Measurements from ENCODE around the gene GRIN2A. TPM values are rescaled to one million over a fixed set of nuclear protein-coding genes. Genes with fewer than 3 reads are reported as not detected.

Gene GRIN2A
- total RNA-seq, 1 donor from 2014 or later = 0.09 TPM

DNA sequence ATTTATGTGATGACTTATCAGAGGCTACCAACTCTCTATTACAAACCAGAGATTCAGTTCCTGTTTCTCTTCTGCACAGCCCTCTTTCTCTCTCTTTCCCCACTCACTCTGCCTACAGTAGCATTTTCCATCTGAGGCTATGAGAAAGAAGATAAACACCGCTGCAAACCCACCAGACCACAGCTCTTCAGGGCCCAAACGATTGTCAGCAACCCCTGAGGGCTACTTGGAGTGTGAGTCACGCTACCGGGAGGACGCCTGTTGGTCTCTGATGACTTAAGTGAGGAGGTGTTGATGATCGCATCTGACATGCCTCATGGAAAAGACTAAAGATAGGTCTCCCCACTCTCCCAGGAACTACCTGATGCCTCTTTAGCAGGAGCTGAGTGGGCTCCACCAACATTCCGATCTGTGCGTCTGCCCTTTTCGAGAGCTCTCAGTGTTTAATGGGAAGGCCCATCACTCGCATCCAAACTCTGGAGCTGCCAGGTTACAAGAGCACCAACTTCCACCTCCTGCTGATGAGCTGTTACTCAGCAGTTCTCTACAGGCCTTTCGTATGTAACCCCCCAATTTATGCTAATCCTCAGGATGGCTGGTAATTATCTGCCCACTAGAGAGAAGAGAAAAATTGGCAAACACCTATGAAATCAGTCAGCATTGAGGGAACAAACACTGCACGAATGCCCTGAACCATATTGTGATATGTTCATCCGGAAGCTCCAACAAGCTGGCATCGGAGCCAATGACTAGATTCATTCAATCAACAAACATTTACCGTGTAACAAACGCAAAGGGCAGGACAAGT, 9.2 kb downstream of the GRIN2A start:
- H3K36me3 ChIP-seq = no peaks in the 10 kb centered on the region
- DNase-seq (no peak), ATAC-seq (no peak)
- TF ChIP-seq, protein P1, sequence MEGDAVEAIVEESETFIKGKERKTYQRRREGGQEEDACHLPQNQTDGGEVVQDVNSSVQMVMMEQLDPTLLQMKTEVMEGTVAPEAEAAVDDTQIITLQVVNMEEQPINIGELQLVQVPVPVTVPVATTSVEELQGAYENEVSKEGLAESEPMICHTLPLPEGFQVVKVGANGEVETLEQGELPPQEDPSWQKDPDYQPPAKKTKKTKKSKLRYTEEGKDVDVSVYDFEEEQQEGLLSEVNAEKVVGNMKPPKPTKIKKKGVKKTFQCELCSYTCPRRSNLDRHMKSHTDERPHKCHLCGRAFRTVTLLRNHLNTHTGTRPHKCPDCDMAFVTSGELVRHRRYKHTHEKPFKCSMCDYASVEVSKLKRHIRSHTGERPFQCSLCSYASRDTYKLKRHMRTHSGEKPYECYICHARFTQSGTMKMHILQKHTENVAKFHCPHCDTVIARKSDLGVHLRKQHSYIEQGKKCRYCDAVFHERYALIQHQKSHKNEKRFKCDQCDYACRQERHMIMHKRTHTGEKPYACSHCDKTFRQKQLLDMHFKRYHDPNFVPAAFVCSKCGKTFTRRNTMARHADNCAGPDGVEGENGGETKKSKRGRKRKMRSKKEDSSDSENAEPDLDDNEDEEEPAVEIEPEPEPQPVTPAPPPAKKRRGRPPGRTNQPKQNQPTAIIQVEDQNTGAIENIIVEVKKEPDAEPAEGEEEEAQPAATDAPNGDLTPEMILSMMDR (IDR thresholded peaks at IDR 0.05) = no peak
- no peaks in the 10 kb centered on the region for H3K27me3 ChIP-seq
- intact Hi-C loops (cut with DNase I) = no loop called here
- no peaks in the 10 kb centered on the region for H3K4me1 ChIP-seq
- H3K4me3 ChIP-seq = no peak overlapping the region
- H3K27ac ChIP-seq = no peak overlapping the region
- H3K9me3 ChIP-seq = no peaks in the 10 kb centered on the region

DNA sequence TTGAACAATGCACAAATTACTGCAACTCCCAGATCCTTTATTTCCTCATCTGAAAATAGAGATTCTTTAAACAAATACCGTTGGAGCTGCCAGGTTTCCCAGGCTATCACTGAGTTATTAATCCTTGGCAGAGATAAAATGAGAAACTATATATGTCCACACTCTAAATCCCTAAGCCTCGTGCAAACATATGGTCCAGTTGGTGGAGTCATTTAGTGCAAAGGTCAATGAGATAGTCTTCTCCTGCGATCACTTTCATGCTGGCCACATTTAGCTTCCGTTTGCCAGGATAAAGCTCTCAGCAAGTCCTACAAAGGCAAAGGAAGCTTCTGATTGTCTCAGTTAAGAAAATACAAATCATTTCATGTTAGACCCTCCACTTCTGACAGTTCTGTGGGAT, 11.0 kb downstream of the GRIN2A start:
- no peak for ATAC-seq
- H3K27me3 ChIP-seq = no peaks in the 10 kb centered on the region
- no peaks in the 10 kb centered on the region for H3K9me3 ChIP-seq
- TF ChIP-seq, protein P1 (IDR thresholded peaks at IDR 0.05) = no peak
- H3K4me3 ChIP-seq = no peak overlapping the region
- DNase-seq = no peak
- intact Hi-C loops (cut with DNase I) = no loop called here
- H3K36me3 ChIP-seq = no peaks in the 10 kb centered on the region
- H3K4me1 ChIP-seq = no peaks in the 10 kb centered on the region
- no peak overlapping the region for H3K27ac ChIP-seq

DNA sequence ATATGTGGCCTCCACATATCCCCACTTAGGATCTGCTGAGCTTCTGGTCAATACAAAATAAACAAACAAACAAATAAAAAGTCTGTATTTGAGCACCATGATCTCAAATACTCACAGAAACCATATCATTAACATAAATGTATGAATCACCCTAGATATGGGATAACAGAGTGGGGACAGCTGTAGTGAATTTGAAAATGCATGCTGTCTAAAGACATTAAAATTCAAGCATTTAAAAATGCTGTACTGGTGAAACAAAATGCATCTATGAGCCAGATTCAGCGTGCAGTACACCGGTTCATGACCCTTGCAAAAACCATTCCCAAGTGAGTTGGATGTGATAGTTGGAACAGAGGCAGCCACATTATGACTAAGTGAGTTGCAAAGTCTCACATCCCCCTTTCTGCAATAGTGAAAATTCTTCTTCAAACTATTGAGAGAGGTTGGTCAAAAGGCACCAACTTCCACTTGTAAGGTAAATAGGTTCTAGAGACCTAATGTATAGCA, 12.3 kb downstream of the GRIN2A start:
- ATAC-seq (no peak), DNase-seq (no peak)
- Histone ChIP-seq H3K9me3 (no peaks in the 10 kb centered on the region), H3K4me3 (no peak overlapping the region), H3K27ac (no peak overlapping the region), H3K27me3 (no peaks in the 10 kb centered on the region), H3K36me3 (no peaks in the 10 kb centered on the region), H3K4me1 (no peaks in the 10 kb centered on the region)
- TF ChIP-seq, protein P1 (IDR thresholded peaks at IDR 0.05) = no peak
- intact Hi-C loops (cut with DNase I) = no loop called here

DNA sequence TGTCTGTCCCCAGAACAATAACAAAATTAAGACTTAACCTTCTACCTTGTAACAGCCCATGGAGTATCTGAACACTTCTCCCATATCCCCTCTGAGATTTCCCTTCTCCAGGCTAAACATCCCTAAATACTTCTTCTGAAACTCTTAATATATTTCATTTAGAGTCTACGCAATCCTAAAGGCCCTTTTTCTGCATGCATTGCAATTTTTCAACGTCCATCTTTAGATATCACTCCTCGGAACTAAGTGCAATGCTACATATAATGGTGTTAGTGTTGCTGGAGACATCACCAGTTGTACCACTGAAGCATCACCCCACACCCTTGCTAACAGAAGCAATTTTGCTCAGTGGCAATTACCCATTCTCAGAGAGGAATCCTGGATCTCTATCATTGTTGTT, 13.2 kb downstream of the GRIN2A start:
- Histone ChIP-seq H3K27ac (no peak overlapping the region), H3K4me3 (no peak overlapping the region), H3K36me3 (no peaks in the 10 kb centered on the region), H3K9me3 (no peaks in the 10 kb centered on the region), H3K4me1 (no peaks in the 10 kb centered on the region), H3K27me3 (no peaks in the 10 kb centered on the region)
- DNase-seq (no peak), ATAC-seq (no peak)
- intact Hi-C loops (cut with DNase I) = no loop called here
- TF ChIP-seq, protein P1 (IDR thresholded peaks at IDR 0.05) = no peak

DNA sequence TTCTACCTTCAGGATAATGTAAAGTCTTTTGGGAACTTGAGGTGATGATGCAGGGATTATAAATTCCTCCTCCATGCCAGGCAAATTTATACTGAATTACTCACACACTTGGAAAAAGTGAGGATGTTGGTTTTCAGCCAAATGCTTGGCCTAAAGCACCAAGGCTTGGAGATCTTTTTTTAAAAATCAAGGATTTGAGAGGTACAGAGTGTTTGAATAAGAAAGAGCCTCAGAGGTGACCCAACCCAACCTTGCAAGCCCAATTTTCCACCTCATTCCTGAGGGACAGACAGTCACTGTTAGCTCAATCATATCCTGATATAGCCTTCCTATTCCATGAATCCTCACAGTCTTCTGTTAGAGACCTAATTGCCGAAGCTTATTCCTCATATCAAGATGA, 14.0 kb downstream of the GRIN2A start:
- TF ChIP-seq, protein P1 (IDR thresholded peaks at IDR 0.05) = no peak
- Histone ChIP-seq H3K27me3 (no peaks in the 10 kb centered on the region), H3K27ac (no peak overlapping the region), H3K36me3 (no peaks in the 10 kb centered on the region), H3K9me3 (no peaks in the 10 kb centered on the region), H3K4me1 (no peaks in the 10 kb centered on the region), H3K4me3 (no peak overlapping the region)
- intact Hi-C loops (cut with DNase I) = no loop called here
- DNase-seq = no peak
- peak; percentile 16 for ATAC-seq

All from upper lobe of right lung (tissue), 1 donor.